Endothelial cell of hepatic sinusoid (primary cell): Measurements from ENCODE around the gene NOD2.

Experiments
- in situ Hi-C: cut with HindIII; loops from 2 replicates; pipeline ENCODE4 v1.10.0; 2017; ENCODE audit warnings: low sequenced_read_pairs

NOD2 gene

DNA sequence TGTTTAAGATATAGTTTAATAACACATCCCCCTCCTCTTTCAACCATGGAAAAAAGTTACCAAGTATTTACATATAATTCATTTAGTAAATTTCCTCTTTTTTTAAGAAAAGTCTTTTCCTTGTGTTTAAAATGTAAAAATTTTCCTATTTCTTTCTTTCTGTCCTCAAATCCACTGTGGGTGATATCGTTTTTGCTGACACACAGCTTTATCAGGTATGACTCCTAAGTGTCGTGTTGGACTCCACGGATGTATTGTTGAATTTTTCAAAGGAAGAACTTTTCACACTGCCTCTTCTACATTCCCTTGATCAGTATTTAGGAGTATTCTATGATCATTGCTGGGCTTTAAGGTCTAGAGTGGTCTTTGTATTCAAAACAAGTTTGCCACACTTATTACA, 81.6 kb downstream of the NOD2 start:
- in situ Hi-C loops = no loop called here

DNA sequence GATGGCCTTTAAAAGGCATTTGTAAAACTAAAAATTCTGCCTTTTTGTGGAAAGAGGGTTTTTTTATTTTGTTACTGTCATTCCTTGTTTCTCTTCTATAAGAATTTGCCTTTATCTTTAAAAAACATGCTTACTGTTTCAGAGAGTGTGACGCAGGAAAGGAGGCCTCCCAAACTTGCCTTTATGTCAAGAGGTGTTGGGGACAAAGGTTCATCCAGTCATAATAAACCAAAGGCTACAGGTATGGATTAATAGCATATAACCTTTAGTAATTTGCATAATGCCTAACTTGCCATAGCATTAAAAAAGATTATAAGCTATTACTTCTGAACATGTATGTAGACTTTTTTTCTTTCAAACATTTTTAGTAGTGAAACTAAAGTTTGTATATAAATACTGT, 82.6 kb downstream of the NOD2 start:
- in situ Hi-C loops = no loop called here

DNA sequence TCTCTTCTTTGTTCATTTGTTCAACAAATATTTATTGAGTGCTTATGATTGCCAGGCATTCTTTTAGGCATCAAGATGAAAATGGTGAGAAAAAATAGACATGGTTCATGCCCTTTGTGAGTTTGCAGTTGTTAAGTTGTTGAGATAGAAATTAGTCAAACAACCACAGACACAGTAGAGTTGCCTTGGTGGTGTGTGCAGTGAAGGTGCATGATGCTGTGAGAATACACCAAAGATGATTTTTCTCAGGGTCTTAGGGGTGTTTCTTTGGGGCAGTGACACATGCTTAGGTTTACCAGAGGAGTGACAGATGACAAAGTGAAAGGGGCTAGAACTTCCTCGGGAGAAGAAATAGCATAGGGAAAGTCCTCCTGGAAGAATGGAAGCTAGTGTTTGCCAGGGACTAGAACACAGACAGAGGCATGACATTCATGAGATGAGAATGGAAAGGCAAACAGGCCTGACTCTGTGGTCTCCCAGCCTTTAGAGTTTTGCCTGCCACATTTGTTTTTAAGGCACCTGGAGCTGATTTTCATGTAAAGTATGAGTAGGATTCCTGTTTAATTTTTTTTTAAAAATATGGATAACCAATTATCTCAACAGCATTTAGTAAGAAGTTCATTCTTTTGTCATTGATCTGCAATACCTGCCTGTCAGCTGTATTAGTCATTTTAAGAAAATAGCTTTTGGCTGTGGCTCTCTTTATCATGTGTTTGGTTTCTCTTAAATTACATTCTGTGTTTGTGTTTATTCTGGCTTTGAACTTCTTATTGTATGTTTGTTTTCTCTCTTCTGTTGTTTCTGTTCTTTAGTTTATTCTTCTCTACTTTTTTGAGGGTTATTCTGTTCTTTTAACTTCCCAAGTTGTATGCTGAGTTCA, 85.1 kb downstream of the NOD2 start:
- in situ Hi-C loops = no loop called here

DNA sequence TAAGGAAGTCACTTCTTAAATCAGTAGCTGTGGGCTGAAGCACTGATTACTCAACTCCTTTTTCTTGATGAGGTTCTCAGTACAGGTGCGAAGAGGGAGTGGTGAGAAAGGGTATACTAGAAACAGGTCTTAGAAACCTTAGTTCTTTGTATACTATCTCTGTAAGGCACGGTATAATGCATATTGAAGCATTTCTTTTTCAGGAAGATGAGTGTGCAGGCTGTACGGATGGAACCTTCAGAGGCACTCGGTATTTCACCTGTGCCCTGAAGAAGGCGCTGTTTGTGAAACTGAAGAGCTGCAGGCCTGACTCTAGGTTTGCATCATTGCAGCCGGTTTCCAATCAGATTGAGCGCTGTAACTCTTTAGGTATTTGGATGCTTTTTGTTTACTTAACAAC, 87.6 kb downstream of the NOD2 start:
- in situ Hi-C loops = no loop called here

DNA sequence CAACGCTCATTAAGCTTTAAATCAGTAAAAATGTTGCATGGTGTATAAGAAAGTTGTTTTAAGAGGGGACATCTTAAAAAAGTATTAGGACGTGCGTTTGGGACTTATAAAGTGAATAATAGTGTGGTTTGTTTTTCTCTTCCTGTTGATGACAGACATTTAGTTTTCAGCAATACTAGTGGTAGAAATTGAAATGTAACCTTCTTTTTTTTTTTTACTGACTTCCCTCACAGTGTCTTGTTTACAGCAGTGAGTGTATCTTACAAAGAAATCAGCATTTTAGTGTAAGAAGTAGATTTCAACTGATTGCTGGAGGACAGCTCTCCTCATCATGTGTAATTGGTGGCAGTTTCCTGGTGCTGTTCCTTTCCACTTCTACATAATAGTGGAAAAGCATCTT, 88.1 kb downstream of the NOD2 start:
- in situ Hi-C loops = no loop called here
